HepG2 (cell line): ENCODE measurements around the gene SLC43A3. TPM values are rescaled to one million over a fixed set of nuclear protein-coding genes. Genes with fewer than 3 reads are reported as not detected.
A peak's percentile ranks its signal among the peaks of the same experiment; 100 is the strongest.

Experiments
- DMTF1 ChIP-seq: sonication (generic); formaldehyde crosslinking; IDR thresholded peaks from 2 replicates; pipeline ENCODE4 v1.4.0; 2020; ENCODE audit warnings: mild to moderate bottlenecking, missing genetic modification reagents
- DRAP1 ChIP-seq: IDR thresholded peaks from 2 replicates; pipeline ENCODE4 v1.6.1; 2016; ENCODE audit warnings: missing genetic modification reagents, missing compliant biosample characterization
- EED ChIP-seq: sonication (generic); formaldehyde crosslinking; IDR thresholded peaks from 2 replicates; pipeline ENCODE4 v1.5.0; 2020; ENCODE audit warnings: mild to moderate bottlenecking, missing genetic modification reagents
- IKZF5 ChIP-seq: IDR thresholded peaks from 2 replicates; pipeline ENCODE4 v1.6.1; 2018; ENCODE audit warnings: missing genetic modification reagents, mild to moderate bottlenecking, missing compliant biosample characterization
- TBX3 ChIP-seq: fragments of 450-650 bp; IDR thresholded peaks from 2 replicates; pipeline ENCODE4 v1.6.1; 2017; ENCODE audit warnings: antibody characterized with exemption, mild to moderate bottlenecking, inconsistent platforms, borderline replicate concordance
- ZBED4 ChIP-seq: sonication (generic); formaldehyde crosslinking; IDR thresholded peaks from 2 replicates; pipeline ENCODE4 v1.4.0; 2020; ENCODE audit warnings: missing genetic modification reagents, borderline replicate concordance
- ZC3H4 ChIP-seq: sonication (generic); formaldehyde crosslinking; IDR thresholded peaks from 2 replicates; pipeline ENCODE4 v1.4.0; 2020; ENCODE audit warnings: missing genetic modification reagents, borderline replicate concordance
- ZHX1 ChIP-seq: sonication (generic); formaldehyde crosslinking; IDR thresholded peaks from 2 replicates; pipeline ENCODE4 v1.8.1; 2022; ENCODE audit warnings: low read depth, mild to moderate bottlenecking, missing genetic modification reagents
- ZNF224 ChIP-seq: sonication (generic); formaldehyde crosslinking; IDR thresholded peaks from 2 replicates; pipeline ENCODE4 v1.5.0; 2020; ENCODE audit warnings: mild to moderate bottlenecking, missing genetic modification reagents
- ZNF562 ChIP-seq: sonication (generic); formaldehyde crosslinking; IDR thresholded peaks from 2 replicates; pipeline ENCODE4 v1.8.0; 2022; ENCODE audit warnings: missing genetic modification reagents, borderline replicate concordance
- ZNF652 ChIP-seq: IDR thresholded peaks from 2 replicates; pipeline ENCODE4 v1.6.1; 2016; ENCODE audit warnings: low read depth, borderline replicate concordance
- polyA plus RNA-seq, 8 experiments: library from polyadenylated mRNA; depleted of rRNA in 3 of 8; stranded (reverse) in 7 of 8; unstranded in 1 of 8; fragments of >200 nt; fragmentation: Illumina TruSeq in 4 of 8; extraction: Trizol in 4 of 8; gene quantifications; 2 replicates each; pipeline versions ENCODE4 v1.2.1 to v1.2.3, GENCODE V29; 2011 to 2016; ENCODE audit warnings: low read depth in 4 of 8, missing spikeins in 1 of 8, mixed read lengths in 1 of 8; ENCODE audit not compliant: insufficient read depth in 1 of 8
- total RNA-seq, 5 experiments: library from RNA; depleted of rRNA; stranded (reverse); fragments of >200 nt; fragmentation: Illumina TruSeq; extraction: Trizol; gene quantifications; 2 replicates each; pipeline ENCODE4 v1.2.3, GENCODE V29; 2016; ENCODE audit warnings: low read depth in 1 of 5
- TF ChIP-seq, protein P1 (sequence below): sonication (generic); formaldehyde crosslinking; IDR thresholded peaks from 2 replicates; pipeline ENCODE4 v1.4.0; 2020; ENCODE audit warnings: missing genetic modification reagents, mild to moderate bottlenecking, borderline replicate concordance
- TF ChIP-seq, protein P2 (sequence below): sonication (generic); formaldehyde crosslinking; IDR thresholded peaks from 2 replicates; pipeline ENCODE4 v1.5.0; 2020; ENCODE audit warnings: missing genetic modification reagents, mild to moderate bottlenecking, borderline replicate concordance

SLC43A3 gene
- total and polyA plus RNA-seq, 2 of the 13 experiments (the other 11 are each of a cell fraction or from before 2014, with no cell fraction given) = 2.6 TPM; not detected in 1

DNA sequence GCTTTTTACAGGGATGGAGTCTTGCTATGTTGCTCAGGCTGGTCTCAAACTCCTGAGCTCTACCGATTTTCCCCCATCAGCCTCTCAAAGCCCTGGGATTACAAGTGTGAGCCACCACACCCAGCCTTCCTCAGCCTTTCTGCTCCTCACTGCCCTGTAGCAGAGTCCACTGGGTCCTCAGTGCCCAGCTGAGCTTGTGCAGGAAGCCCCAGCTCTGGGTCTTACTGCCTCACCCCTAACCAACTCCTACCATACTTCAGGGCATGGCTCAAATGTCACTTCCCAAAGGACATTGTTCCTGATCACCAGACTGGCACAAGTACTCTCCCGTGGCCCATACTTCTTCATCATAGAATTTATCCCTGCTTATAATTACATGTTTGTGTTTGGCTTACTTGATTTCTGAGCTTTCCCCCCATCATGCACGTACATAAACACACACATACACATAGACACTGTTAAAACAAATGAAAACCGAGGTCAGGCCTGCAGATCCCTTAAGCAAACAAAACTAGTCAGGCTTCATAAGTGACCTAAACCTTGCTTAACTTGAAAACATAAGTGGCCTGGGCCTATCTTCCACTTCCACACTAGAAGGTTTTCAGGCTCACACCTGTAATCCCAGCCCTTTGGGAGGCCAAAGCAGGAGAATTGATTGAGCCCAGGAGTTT is 14.0 kb upstream of the SLC43A3 start (continued):
- TF ChIP-seq, protein P1, sequence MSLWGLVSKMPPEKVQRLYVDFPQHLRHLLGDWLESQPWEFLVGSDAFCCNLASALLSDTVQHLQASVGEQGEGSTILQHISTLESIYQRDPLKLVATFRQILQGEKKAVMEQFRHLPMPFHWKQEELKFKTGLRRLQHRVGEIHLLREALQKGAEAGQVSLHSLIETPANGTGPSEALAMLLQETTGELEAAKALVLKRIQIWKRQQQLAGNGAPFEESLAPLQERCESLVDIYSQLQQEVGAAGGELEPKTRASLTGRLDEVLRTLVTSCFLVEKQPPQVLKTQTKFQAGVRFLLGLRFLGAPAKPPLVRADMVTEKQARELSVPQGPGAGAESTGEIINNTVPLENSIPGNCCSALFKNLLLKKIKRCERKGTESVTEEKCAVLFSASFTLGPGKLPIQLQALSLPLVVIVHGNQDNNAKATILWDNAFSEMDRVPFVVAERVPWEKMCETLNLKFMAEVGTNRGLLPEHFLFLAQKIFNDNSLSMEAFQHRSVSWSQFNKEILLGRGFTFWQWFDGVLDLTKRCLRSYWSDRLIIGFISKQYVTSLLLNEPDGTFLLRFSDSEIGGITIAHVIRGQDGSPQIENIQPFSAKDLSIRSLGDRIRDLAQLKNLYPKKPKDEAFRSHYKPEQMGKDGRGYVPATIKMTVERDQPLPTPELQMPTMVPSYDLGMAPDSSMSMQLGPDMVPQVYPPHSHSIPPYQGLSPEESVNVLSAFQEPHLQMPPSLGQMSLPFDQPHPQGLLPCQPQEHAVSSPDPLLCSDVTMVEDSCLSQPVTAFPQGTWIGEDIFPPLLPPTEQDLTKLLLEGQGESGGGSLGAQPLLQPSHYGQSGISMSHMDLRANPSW (CRISPR knock-in tag) = no peak
- TF ChIP-seq ZNF562 = no peak
- no peak for TF ChIP-seq DMTF1 (CRISPR knock-in tag)
- TF ChIP-seq ZNF652 (CRISPR knock-in tag) = no peak
- TF ChIP-seq ZHX1 (CRISPR knock-in tag) = no peak
- TF ChIP-seq ZNF224 (CRISPR knock-in tag) = no peak
- TF ChIP-seq EED (CRISPR knock-in tag) = no peak
- no peak for TF ChIP-seq ZC3H4
- TF ChIP-seq DRAP1 (CRISPR knock-in tag) = peak; percentile 44
- TF ChIP-seq, protein P2, sequence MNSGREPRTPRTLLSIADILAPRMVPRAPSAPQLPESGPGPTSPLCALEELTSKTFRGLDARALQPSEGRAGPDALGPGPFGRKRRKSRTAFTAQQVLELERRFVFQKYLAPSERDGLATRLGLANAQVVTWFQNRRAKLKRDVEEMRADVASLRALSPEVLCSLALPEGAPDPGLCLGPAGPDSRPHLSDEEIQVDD = no peak
- TF ChIP-seq ZBED4 (CRISPR knock-in tag) = no peak
- TF ChIP-seq TBX3 = no peak
- TF ChIP-seq IKZF5 (CRISPR knock-in tag) = 0 out of 2 replicates have a peak, but pooled peaks have one; percentile 16
